Measurements from ENCODE around the gene TSPAN9.

TSPAN9 gene

DNA sequence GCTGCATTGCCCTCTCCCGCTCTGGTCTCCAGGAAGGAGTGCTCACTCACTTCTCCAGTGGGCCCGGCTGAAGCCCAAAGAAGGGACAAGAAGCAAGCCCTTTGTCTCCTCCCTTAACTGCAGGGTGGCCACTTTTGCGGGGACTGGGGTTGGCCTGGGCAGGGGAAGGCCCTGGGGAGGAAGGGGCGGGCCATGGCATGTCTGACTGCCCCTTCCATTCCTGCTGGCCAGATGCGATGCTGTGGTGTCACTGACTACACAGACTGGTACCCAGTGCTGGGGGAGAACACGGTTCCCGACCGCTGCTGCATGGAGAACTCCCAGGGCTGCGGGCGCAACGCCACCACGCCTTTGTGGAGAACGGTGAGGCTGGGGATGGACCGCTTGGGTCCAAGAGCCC lies 203.8 kb downstream of the TSPAN9 start:
- CTCF ChIA-PET, result interaction anchor here (1.4 to 8.0 kb wide), 4 partner anchors 19 to 208 kb away, joined by 5 to 132 read pairs (median 10); no protein-coding TSS in a partner anchor

DNA sequence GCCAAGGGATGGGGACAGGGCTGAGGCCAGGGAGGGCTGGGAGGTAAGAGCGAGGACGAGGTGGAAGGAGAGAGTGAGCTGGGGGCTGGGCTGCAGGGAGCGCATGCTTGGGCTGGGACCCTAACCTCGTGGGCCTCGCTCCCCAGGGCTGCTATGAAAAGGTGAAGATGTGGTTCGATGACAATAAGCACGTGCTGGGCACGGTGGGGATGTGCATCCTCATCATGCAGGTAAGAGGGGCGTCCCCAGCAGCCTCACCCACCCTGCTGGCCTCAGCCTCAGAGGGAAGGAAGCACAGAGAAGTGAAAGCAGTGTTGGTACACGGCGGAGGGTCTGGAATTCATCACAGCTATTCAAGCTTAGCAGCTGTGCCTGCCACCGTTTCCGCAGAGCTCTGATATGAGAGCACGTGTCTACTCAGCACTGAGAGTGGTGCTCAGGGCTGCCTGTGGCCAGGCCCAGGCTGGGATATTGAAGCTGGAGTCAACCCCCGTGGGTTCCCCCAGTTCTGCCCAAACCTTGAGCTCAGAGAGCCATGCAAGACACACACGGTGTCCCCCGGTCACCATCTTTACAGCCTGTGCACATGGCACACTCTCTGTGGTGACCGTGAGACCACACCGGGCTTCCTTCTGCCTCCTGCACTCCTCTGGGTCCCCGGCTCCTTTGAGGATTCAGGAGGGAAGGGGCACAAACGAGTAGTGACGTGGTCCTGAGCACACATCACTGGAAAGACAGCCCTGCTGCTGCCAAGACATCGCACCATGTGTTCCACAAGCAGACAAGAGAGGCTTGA lies 204.6 kb downstream of the TSPAN9 start:
- CTCF ChIA-PET, result interaction anchor here (1.0 to 2.0 kb wide), 5 partner anchors 17 to 209 kb away, joined by 3 to 6 read pairs (median 4); no protein-coding TSS in a partner anchor
- H3K9me3 ChIP-seq (ENCODE audit: control extremely low read depth in 1 of 5, control insufficient read depth in 4 of 5, insufficient read depth in 2 of 5, low read depth in 1 of 5, low read length in 4 of 5), result no peaks in the 10 kb centered on the region
- H3K27me3 ChIP-seq (replicated peaks in 2 of 5; ENCODE audit: control insufficient read depth in 4 of 5, insufficient read depth in 5 of 5, low read length in 4 of 5), result peaks cover 0 to 81% (median 10%) of the 10 kb centered on the region in 5 experiments
- 82% methylated on average over 23 of the region's 23 CpGs for WGBS (ENCODE audit: insufficient coverage)
- no peak overlapping the region for H3K4me3 ChIP-seq (ENCODE audit: control insufficient read depth in 1 of 7, extremely low read depth in 1 of 7, insufficient read depth in 4 of 7, low read depth in 2 of 7, low read length in 6 of 7)
- no peak overlapping the region for H3K27ac ChIP-seq (ENCODE audit: insufficient read depth in 1 of 2, low read depth in 1 of 2, low read length in 2 of 2, poor library complexity in 1 of 2, severe bottlenecking in 2 of 2)
- peaks cover 0 to 12% (median 0%) of the 10 kb centered on the region in 4 experiments for H3K4me1 ChIP-seq (ENCODE audit: control extremely low read depth in 1 of 4, control insufficient read depth in 4 of 4, insufficient read depth in 4 of 4, low read length in 3 of 4)
- POLR2A ChIA-PET, result no interaction called here
- H3K36me3 ChIP-seq (ENCODE audit: control insufficient read depth in 4 of 4, insufficient read depth in 4 of 4, low read length in 3 of 4), result no peaks in the 10 kb centered on the region
- peak; percentile 7 to 47 (median 39) for DNase-seq

More for the DNA sequence above, 203.8 kb downstream of the TSPAN9 start:
- Histone ChIP-seq H3K27ac (ENCODE audit: insufficient read depth in 1 of 2, low read depth in 1 of 2, low read length in 2 of 2, poor library complexity in 1 of 2, severe bottlenecking in 2 of 2) (no peak overlapping the region), H3K27me3 (replicated peaks in 2 of 5; ENCODE audit: control insufficient read depth in 4 of 5, insufficient read depth in 5 of 5, low read length in 4 of 5) (peaks cover 0 to 81% (median 11%) of the 10 kb centered on the region in 5 experiments), H3K4me3 (ENCODE audit: control insufficient read depth in 1 of 7, extremely low read depth in 1 of 7, insufficient read depth in 4 of 7, low read depth in 2 of 7, low read length in 6 of 7) (no peak overlapping the region), H3K9me3 (ENCODE audit: control extremely low read depth in 1 of 5, control insufficient read depth in 4 of 5, insufficient read depth in 2 of 5, low read depth in 1 of 5, low read length in 4 of 5) (no peaks in the 10 kb centered on the region), H3K4me1 (ENCODE audit: control extremely low read depth in 1 of 4, control insufficient read depth in 4 of 4, insufficient read depth in 4 of 4, low read length in 3 of 4) (peaks cover 0 to 6% (median 0%) of the 10 kb centered on the region in 4 experiments), H3K36me3 (ENCODE audit: control insufficient read depth in 4 of 4, insufficient read depth in 4 of 4, low read length in 3 of 4) (no peaks in the 10 kb centered on the region)
- POLR2A ChIA-PET, result no interaction called here
- WGBS (ENCODE audit: insufficient coverage), result 96% methylated on average over 13 of the region's 14 CpGs
- DNase-seq, result no peak

DNA sequence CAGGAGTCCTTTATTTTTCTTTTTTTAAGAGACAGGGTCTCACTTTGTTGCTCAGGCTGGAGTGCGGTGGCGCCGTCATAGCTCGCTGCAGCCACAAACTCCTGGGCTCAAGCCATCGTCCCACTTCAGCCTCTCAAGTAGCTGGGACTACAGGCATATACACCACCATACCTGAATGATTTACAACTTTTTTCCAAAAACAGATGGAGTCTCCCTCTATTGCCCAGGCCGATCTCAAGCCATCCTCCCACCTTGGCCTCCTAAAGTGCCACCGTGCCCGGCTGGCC lies 205.1 kb downstream of the TSPAN9 start:
- Histone ChIP-seq H3K9me3 (ENCODE audit: control extremely low read depth in 1 of 5, control insufficient read depth in 4 of 5, insufficient read depth in 2 of 5, low read depth in 1 of 5, low read length in 4 of 5) (no peaks in the 10 kb centered on the region), H3K4me3 (ENCODE audit: control insufficient read depth in 1 of 7, extremely low read depth in 1 of 7, insufficient read depth in 4 of 7, low read depth in 2 of 7, low read length in 6 of 7) (no peak overlapping the region), H3K27me3 (replicated peaks in 2 of 5; ENCODE audit: control insufficient read depth in 4 of 5, insufficient read depth in 5 of 5, low read length in 4 of 5) (peaks cover 0 to 81% (median 10%) of the 10 kb centered on the region in 5 experiments), H3K36me3 (ENCODE audit: control insufficient read depth in 4 of 4, insufficient read depth in 4 of 4, low read length in 3 of 4) (no peaks in the 10 kb centered on the region), H3K27ac (ENCODE audit: insufficient read depth in 1 of 2, low read depth in 1 of 2, low read length in 2 of 2, poor library complexity in 1 of 2, severe bottlenecking in 2 of 2) (no peak overlapping the region), H3K4me1 (ENCODE audit: control extremely low read depth in 1 of 4, control insufficient read depth in 4 of 4, insufficient read depth in 4 of 4, low read length in 3 of 4) (peaks cover 0 to 18% (median 2%) of the 10 kb centered on the region in 4 experiments)
- no peak for DNase-seq
- 95% methylated on average over 8 of the region's 8 CpGs for WGBS (ENCODE audit: insufficient coverage)
- ChIA-PET CTCF (interaction anchor here (1.0 to 2.0 kb wide), 4 partner anchors 17 to 146 kb away, joined by 3 to 6 read pairs (median 4); no protein-coding TSS in a partner anchor), POLR2A (no interaction called here)

DNA sequence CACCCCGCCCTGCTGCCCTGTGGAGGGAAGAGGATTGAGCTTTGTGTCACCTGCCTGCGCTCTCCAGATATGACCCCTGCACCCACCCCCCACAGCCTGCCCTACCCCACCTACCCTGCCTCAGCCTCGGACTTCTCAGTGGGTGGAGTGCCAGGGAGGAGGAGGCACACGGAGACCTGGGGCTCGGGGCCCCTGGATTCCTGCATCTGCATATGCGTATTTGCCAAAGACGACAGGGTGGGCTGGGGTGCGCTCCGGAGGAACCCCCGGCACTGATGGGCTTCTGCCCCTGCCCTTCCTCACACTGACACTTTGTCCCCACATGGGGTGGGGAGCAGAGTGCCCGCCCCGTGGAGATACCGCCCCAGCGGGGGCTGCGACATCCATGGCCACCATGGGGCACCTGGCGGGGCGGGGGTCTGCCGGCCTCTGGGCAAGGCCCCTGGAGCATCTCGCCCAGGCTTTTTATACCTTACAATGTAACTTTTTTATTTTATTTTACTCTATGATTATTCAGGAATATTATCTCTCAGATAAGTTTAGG lies 206.0 kb downstream of the TSPAN9 start:
- CTCF ChIA-PET, result interaction anchor here (2.0 kb wide), 1 partner anchor 18 kb away, joined by 6 read pairs; no protein-coding TSS in a partner anchor

DNA sequence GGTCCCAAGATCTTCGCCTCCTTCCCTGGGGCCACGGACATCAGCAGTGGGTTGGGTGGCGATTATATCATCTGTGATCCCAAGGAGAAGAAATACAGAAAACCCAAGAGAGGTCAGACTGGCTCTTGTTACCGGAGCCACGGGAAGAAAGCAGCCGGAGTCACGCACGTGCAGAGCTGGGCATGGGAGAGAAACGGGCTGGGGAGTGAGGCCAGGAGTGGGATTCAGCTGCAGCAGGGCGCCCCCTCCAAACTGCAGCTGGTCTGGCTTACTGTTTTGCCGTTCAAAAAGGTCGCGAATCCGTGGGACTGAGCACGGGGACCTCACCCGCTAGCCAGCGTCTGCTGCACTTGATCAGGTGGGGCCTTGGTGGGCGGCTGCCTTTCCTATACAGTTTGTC lies 207.2 kb downstream of the TSPAN9 start:
- H3K4me3 ChIP-seq (ENCODE audit: control insufficient read depth in 1 of 7, extremely low read depth in 1 of 7, insufficient read depth in 4 of 7, low read depth in 2 of 7, low read length in 6 of 7), result no peak overlapping the region
- H3K36me3 ChIP-seq (ENCODE audit: control insufficient read depth in 4 of 4, insufficient read depth in 4 of 4, low read length in 3 of 4), result no peaks in the 10 kb centered on the region
- WGBS (ENCODE audit: insufficient coverage), result 89% methylated on average over 15 of the region's 18 CpGs
- no peak for DNase-seq
- H3K27me3 ChIP-seq (replicated peaks in 2 of 5; ENCODE audit: control insufficient read depth in 4 of 5, insufficient read depth in 5 of 5, low read length in 4 of 5), result peaks cover 2 to 81% (median 4%) of the 10 kb centered on the region in 5 experiments
- peaks cover 0 to 19% (median 2%) of the 10 kb centered on the region in 4 experiments for H3K4me1 ChIP-seq (ENCODE audit: control extremely low read depth in 1 of 4, control insufficient read depth in 4 of 4, insufficient read depth in 4 of 4, low read length in 3 of 4)
- ChIA-PET CTCF (no interaction called here), POLR2A (no interaction called here)
- H3K9me3 ChIP-seq (ENCODE audit: control extremely low read depth in 1 of 5, control insufficient read depth in 4 of 5, insufficient read depth in 2 of 5, low read depth in 1 of 5, low read length in 4 of 5), result no peaks in the 10 kb centered on the region
- no peak overlapping the region for H3K27ac ChIP-seq (ENCODE audit: insufficient read depth in 1 of 2, low read depth in 1 of 2, low read length in 2 of 2, poor library complexity in 1 of 2, severe bottlenecking in 2 of 2)

More for the DNA sequence above, 206.0 kb downstream of the TSPAN9 start:
- Histone ChIP-seq H3K36me3 (ENCODE audit: control insufficient read depth in 4 of 4, insufficient read depth in 4 of 4, low read length in 3 of 4) (no peaks in the 10 kb centered on the region), H3K9me3 (ENCODE audit: control extremely low read depth in 1 of 5, control insufficient read depth in 4 of 5, insufficient read depth in 2 of 5, low read depth in 1 of 5, low read length in 4 of 5) (no peaks in the 10 kb centered on the region), H3K27ac (ENCODE audit: insufficient read depth in 1 of 2, low read depth in 1 of 2, low read length in 2 of 2, poor library complexity in 1 of 2, severe bottlenecking in 2 of 2) (no peak overlapping the region), H3K27me3 (replicated peaks in 2 of 5; ENCODE audit: control insufficient read depth in 4 of 5, insufficient read depth in 5 of 5, low read length in 4 of 5) (peaks cover 1 to 81% (median 9%) of the 10 kb centered on the region in 5 experiments), H3K4me3 (ENCODE audit: control insufficient read depth in 1 of 7, extremely low read depth in 1 of 7, insufficient read depth in 4 of 7, low read depth in 2 of 7, low read length in 6 of 7) (no peak overlapping the region), H3K4me1 (ENCODE audit: control extremely low read depth in 1 of 4, control insufficient read depth in 4 of 4, insufficient read depth in 4 of 4, low read length in 3 of 4) (peaks cover 0 to 19% (median 2%) of the 10 kb centered on the region in 4 experiments)
- DNase-seq, result no peak
- 93% methylated on average over 8 of the region's 19 CpGs for WGBS (ENCODE audit: insufficient coverage)
- POLR2A ChIA-PET, result no interaction called here

DNA sequence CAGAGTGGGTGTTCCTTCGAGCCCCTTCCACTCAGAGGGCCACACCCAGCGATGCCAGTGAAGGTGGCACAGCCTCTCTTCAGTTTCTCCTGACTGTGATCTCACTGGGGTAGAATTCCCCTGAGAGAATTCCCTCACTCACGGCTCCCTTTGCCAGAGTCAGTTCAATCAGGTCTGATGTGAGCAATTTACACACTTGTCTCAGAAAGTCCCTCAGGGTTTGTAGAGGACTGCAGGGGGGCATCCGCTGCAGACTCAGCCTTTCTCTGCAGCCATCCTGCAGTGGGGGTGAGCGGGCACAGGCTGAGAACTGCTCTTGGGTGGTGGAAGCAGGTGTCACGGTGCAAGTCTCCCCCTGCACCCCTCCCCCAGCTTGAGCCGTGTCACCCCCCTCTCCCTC lies 208.4 kb downstream of the TSPAN9 start:
- H3K36me3 ChIP-seq (ENCODE audit: control insufficient read depth in 4 of 4, insufficient read depth in 4 of 4, low read length in 3 of 4), result no peaks in the 10 kb centered on the region
- WGBS (ENCODE audit: insufficient coverage), result 81% methylated on average over 3 of the region's 7 CpGs
- ChIA-PET POLR2A (no interaction called here), CTCF (interaction anchor here (1.0 kb wide), 1 partner anchor 15 kb away, joined by 3 read pairs; no protein-coding TSS in a partner anchor)
- DNase-seq, result no peak
- H3K4me1 ChIP-seq (ENCODE audit: control extremely low read depth in 1 of 4, control insufficient read depth in 4 of 4, insufficient read depth in 4 of 4, low read length in 3 of 4), result peaks cover 0 to 19% (median 2%) of the 10 kb centered on the region in 4 experiments
- no peak overlapping the region for H3K4me3 ChIP-seq (ENCODE audit: control insufficient read depth in 1 of 7, extremely low read depth in 1 of 7, insufficient read depth in 4 of 7, low read depth in 2 of 7, low read length in 6 of 7)
- no peak overlapping the region for H3K27ac ChIP-seq (ENCODE audit: insufficient read depth in 1 of 2, low read depth in 1 of 2, low read length in 2 of 2, poor library complexity in 1 of 2, severe bottlenecking in 2 of 2)
- H3K9me3 ChIP-seq (ENCODE audit: control extremely low read depth in 1 of 5, control insufficient read depth in 4 of 5, insufficient read depth in 2 of 5, low read depth in 1 of 5, low read length in 4 of 5), result no peaks in the 10 kb centered on the region
- H3K27me3 ChIP-seq (replicated peaks in 2 of 5; ENCODE audit: control insufficient read depth in 4 of 5, insufficient read depth in 5 of 5, low read length in 4 of 5), result peaks cover 2 to 75% (median 3%) of the 10 kb centered on the region in 5 experiments

DNA sequence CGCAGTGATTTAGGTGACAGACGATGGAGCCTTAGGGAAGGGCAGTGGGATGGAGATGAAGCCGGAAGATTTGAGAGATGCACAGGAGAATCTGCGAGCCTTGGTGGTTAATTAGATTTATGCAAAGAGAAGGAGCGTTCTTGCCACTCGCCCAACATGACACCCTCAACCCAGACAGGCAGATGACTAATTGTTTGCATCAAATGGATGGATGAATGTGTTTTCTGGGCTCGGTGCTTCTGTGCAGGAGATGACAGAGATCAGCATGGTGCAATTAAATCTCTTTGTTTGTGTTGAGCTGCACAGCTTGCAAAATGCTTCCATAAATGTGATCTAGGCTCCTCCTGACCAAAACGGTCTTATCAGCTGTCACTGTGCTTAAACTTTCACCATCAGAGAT lies 211.5 kb downstream of the TSPAN9 start:
- Histone ChIP-seq H3K27ac (ENCODE audit: insufficient read depth in 1 of 2, low read depth in 1 of 2, low read length in 2 of 2, poor library complexity in 1 of 2, severe bottlenecking in 2 of 2) (no peak overlapping the region), H3K27me3 (replicated peaks in 2 of 5; ENCODE audit: control insufficient read depth in 4 of 5, insufficient read depth in 5 of 5, low read length in 4 of 5) (peaks cover 2 to 79% (median 5%) of the 10 kb centered on the region in 5 experiments), H3K36me3 (ENCODE audit: control insufficient read depth in 4 of 4, insufficient read depth in 4 of 4, low read length in 3 of 4) (no peaks in the 10 kb centered on the region), H3K4me3 (ENCODE audit: control insufficient read depth in 1 of 7, extremely low read depth in 1 of 7, insufficient read depth in 4 of 7, low read depth in 2 of 7, low read length in 6 of 7) (no peak overlapping the region), H3K9me3 (ENCODE audit: control extremely low read depth in 1 of 5, control insufficient read depth in 4 of 5, insufficient read depth in 2 of 5, low read depth in 1 of 5, low read length in 4 of 5) (no peaks in the 10 kb centered on the region), H3K4me1 (ENCODE audit: control extremely low read depth in 1 of 4, control insufficient read depth in 4 of 4, insufficient read depth in 4 of 4, low read length in 3 of 4) (peaks cover 0 to 15% (median 2%) of the 10 kb centered on the region in 4 experiments)
- WGBS (ENCODE audit: insufficient coverage), result 85% methylated on average over 8 of the region's 8 CpGs
- DNase-seq, result no peak
- CTCF ChIA-PET, result interaction anchor here (0.7 to 6.2 kb wide), 2 partner anchors 11 to 216 kb away, joined by 3 to 38 read pairs; no protein-coding TSS in a partner anchor
- POLR2A ChIA-PET, result no interaction called here

All from common myeloid progenitor, CD34-positive (primary cell).